ENCODE results near the gene IL2RA.
A peak's percentile ranks its signal among the peaks of the same experiment; 100 is the strongest.

The IL2RA gene

DNA sequence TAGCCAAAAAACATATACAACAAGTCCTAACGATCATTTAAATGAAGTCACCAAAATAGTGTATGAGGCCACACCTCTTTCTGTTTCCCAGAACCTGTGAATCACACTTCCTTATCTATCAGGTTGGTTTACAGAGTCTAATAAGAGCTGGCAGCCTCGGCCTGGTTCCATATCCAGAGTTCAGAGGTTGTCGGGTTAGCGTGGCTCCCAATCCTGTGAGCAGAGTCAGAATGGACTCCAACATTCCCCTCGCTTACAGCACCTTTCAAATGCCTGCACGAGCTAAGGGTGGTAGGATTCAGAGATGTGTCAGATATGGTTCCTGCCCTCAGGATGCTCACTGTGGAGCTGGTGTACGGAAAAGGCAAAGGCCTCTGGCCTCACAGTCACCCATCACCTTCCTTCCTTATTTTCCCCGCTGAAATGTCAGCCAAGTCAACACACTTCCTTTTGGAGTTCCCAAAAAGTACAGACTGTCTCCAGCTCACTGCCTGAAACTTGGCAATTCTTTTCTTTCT, 90.8 kb downstream of the IL2RA start:
- DNase-seq (ENCODE audit: extremely low spot score) = peak; percentile 44
- CTCF ChIA-PET = interaction anchor here (1.0 to 2.0 kb wide), 3 partner anchors 12 to 115 kb away, joined by 3 to 8 read pairs (median 5); partner anchors contain the start of genes ANKRD16 and FBH1
- TF ChIP-seq, protein P1, sequence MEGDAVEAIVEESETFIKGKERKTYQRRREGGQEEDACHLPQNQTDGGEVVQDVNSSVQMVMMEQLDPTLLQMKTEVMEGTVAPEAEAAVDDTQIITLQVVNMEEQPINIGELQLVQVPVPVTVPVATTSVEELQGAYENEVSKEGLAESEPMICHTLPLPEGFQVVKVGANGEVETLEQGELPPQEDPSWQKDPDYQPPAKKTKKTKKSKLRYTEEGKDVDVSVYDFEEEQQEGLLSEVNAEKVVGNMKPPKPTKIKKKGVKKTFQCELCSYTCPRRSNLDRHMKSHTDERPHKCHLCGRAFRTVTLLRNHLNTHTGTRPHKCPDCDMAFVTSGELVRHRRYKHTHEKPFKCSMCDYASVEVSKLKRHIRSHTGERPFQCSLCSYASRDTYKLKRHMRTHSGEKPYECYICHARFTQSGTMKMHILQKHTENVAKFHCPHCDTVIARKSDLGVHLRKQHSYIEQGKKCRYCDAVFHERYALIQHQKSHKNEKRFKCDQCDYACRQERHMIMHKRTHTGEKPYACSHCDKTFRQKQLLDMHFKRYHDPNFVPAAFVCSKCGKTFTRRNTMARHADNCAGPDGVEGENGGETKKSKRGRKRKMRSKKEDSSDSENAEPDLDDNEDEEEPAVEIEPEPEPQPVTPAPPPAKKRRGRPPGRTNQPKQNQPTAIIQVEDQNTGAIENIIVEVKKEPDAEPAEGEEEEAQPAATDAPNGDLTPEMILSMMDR (IDR thresholded peaks at IDR 0.05; ENCODE audit: control extremely low read depth, extremely low read depth, low read depth, missing control alignments) = no peak
- POLR2A ChIA-PET = interaction anchor here (1.2 kb wide), 1 partner anchor 82 kb away, joined by 4 read pairs; the partner anchor contains the start of genes ANKRD16 and FBH1

DNA sequence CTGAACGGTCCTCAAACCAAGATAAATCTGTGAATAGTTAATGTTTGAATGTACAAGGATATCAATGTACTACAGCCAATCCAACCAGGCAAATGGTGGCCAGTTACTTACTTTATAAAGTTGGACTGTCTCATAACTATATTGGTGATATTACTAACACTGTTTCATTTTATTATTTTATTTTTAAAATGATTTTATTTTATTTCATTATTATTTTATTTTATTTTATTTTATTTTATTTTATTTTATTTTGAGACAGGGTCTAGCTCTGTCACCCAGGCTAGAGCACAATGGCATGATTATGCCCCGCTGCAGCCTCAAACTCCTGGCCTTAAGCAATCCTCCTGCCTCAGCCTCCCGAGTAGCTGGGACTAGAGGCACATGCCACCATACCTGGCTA, 91.6 kb downstream of the IL2RA start:
- POLR2A ChIA-PET = no interaction called here
- DNase-seq (ENCODE audit: extremely low spot score) = no peak
- TF ChIP-seq, protein P1 (IDR thresholded peaks at IDR 0.05; ENCODE audit: control extremely low read depth, extremely low read depth, low read depth, missing control alignments) = no peak
- CTCF ChIA-PET = interaction anchor here (1.2 kb wide), 1 partner anchor 80 kb away, joined by 5 read pairs; the partner anchor contains the start of genes ANKRD16 and FBH1

DNA sequence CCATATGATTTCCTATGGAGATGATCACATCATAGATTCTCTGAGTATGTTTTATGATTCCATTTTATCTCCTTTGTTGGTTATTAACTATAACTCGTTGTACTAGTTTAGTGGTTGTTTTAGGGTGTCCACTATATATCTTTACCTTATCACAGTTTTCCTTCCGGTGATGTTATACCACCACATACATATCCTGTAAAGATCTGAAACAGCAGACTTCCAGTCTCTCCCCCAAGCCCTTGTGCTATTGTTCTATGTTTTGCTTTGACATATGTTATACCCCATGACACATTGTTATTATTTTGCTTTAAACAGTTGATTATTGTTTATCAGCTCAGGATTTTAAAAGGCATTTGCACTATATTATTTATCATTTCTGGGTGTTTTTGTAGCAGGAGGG, 92.1 kb downstream of the IL2RA start:
- ChIA-PET POLR2A (no interaction called here), CTCF (no interaction called here)
- no peak for DNase-seq (ENCODE audit: extremely low spot score)
- TF ChIP-seq, protein P1 (IDR thresholded peaks at IDR 0.05; ENCODE audit: control extremely low read depth, extremely low read depth, low read depth, missing control alignments) = no peak

DNA sequence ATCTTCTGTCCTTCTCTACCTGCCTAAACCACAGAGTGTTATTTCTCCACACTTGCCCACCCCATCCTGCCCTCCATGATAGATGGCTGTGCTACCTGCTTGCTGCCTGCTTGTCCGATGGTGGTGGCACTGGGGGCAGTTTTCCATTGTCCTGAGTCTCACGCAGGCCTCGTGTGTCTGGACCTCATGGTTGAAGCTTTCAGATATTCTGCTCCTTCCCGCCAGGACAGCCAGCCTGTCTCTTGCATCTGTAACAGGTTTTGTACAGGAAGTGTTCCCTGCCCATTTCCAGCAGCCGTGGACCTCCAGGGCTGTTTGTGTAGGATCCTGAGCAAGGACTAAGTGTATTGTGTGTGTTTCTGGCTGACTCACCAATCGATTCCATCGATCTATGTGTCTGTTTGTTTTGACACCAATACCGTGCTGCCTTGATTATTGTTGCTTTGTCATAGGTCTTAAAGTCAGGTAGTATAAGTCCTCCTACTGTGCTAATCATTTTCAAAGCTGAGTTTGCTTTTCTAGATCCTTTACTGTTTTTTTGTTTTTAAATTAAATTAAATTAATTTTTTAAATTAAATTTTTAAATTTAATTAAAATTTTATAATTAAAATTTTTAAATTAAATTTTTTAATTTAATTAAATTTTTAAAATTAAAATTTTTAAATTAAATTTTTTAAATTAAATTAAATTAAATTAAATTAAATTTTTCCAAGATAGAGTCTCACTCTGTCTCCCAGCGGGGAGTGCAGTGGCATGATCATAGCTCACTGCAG, 93.3 kb downstream of the IL2RA start:
- no peak for DNase-seq (ENCODE audit: extremely low spot score)
- ChIA-PET CTCF (no interaction called here), POLR2A (no interaction called here)
- TF ChIP-seq, protein P1 (IDR thresholded peaks at IDR 0.05; ENCODE audit: control extremely low read depth, extremely low read depth, low read depth, missing control alignments) = no peak

DNA sequence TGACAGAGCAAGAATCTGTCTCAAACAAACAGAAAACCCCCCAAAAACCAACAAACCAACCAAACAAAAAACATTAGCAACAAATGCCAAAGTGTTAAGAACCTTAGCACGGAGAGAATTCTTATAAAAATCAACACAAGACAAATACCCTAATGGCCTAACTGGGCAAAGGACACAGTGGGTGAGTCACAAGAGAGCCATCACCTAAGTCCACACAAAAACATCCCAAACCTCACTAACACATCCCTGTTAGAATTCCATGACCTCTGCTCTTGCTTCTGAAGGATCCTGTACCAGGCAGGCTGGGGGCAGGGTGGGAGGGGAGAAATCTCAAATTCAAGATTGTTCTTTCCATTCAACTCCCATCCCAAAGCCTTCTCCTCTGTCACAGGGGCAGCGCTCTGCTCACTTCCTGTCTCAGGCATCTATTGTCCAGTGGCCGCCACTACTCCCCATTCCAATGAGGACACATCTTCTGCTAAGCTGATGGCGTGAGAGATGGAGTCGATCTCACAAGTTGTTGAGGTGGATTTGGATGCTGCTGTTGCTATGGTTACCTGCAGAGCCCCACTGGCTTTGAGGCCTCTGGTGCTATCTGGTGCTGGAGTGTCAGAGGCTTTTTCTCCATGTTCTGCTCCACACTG, 94.0 kb downstream of the IL2RA start:
- ChIA-PET POLR2A (no interaction called here), CTCF (no interaction called here)
- TF ChIP-seq, protein P1 (IDR thresholded peaks at IDR 0.05; ENCODE audit: control extremely low read depth, extremely low read depth, low read depth, missing control alignments) = no peak

DNA sequence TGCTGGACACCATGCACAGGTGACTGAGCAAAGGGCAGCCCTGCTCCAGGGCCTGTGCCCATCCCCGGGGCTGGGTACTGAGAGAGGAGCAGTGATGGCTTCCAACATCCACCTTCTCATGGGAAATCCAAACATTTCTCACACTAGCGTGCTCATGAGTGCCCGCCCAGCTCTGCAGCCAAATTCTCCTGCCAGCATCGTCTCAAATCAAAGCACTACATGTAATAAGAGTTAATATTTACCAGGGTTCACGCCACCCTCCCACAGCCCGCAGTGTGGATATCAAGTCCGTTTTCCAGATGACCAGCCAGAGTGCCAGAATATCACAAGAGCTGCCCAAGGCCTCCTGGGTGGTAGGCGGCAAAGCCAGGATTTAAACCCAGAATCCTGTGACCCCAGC, 96.9 kb downstream of the IL2RA start:
- DNase-seq (ENCODE audit: extremely low spot score) = no peak
- TF ChIP-seq, protein P1 (IDR thresholded peaks at IDR 0.05; ENCODE audit: control extremely low read depth, extremely low read depth, low read depth, missing control alignments) = no peak
- ChIA-PET POLR2A (no interaction called here), CTCF (interaction anchor here (1.2 kb wide), 1 partner anchor 122 kb away, joined by 3 read pairs; no protein-coding TSS in a partner anchor)

More for the DNA sequence above, 94.0 kb downstream of the IL2RA start:
- no peak for DNase-seq (ENCODE audit: extremely low spot score)
